Measurements from ENCODE around the gene NHERF1. TPM values are rescaled to one million over a fixed set of nuclear protein-coding genes. Genes with fewer than 3 reads are reported as not detected.
A peak's percentile ranks its signal among the peaks of the same experiment; 100 is the strongest.

NHERF1 gene
- total and polyA plus RNA-seq, 2 of the 13 experiments (the other 11 are each of a cell fraction or from before 2014, with no cell fraction given) = 169 to 269 TPM

DNA sequence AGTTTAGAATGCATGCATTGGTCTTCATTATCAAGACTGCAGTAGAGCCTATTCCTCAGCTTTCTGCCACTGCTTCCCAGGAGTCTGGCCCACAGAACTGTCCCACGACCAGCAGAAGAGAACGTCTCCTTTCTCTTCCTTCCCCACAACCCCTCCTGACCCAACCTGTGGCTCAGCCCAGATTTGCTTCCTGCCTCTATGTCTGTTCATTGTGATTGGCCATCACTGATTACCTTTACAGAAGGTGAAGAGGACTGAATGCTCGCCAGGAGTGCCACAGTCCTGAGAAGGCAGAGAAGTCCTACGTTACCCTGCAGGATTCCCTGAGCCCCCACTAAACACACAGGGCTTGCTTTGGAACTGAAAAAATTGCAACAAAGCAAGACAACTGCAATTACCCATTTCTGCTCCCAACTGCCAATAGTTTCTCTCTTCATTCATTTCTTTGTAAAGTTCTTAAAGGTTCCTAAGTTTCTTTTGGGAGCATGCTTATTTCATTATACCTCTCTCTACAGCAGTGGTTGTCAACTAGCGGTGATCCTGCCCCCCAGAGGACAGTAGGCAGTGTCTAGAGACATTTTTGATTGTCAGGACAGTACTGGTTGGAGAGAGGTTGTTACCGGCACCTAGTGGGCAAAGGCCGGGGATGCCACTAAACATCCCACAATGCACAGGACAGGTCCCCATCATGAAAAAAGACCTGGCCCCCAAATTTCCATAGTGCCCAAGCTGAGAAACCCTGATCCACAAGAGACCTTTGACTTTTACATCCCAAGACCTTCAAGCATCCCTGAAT is 32.2 kb downstream of the NHERF1 start (continued):
- TF ChIP-seq REPIN1 (CRISPR knock-in tag; IDR thresholded peaks at IDR 0.05; ENCODE audit: borderline replicate concordance, low read depth) (no peak), GABPB1 (CRISPR knock-in tag; IDR thresholded peaks at IDR 0.05) (no peak), KAT7 (CRISPR knock-in tag; IDR thresholded peaks at IDR 0.05; ENCODE audit: borderline replicate concordance) (no peak), CEBPG (CRISPR knock-in tag; IDR thresholded peaks at IDR 0.05) (0 out of 2 replicates have a peak, but pooled peaks have one; percentile 6), MIXL1 (CRISPR knock-in tag; IDR thresholded peaks at IDR 0.05) (0 out of 2 replicates have a peak, but pooled peaks have one; percentile 49), ZFP36 (IDR thresholded peaks at IDR 0.05; ENCODE audit: borderline replicate concordance, low read depth, low read length, partially characterized antibody) (no peak), NFRKB (IDR thresholded peaks at IDR 0.05) (no peak), ZBTB21 (CRISPR knock-in tag; IDR thresholded peaks at IDR 0.05) (no peak), ZNF496 (CRISPR knock-in tag; IDR thresholded peaks at IDR 0.05; ENCODE audit: insufficient replicate concordance) (no peak), JARID2 (CRISPR knock-in tag; IDR thresholded peaks at IDR 0.05; ENCODE audit: insufficient replicate concordance) (no peak), ZNF569 (CRISPR knock-in tag; IDR thresholded peaks at IDR 0.05; ENCODE audit: borderline replicate concordance) (no peak), ZNF44 (CRISPR knock-in tag; IDR thresholded peaks at IDR 0.05) (no peak), SRY (CRISPR knock-in tag; IDR thresholded peaks at IDR 0.05) (no peak), ZKSCAN1 (IDR thresholded peaks at IDR 0.05; ENCODE audit: low read length) (0 out of 2 replicates have a peak, but pooled peaks have one; percentile 22), FOSL2 (CRISPR knock-in tag; IDR thresholded peaks at IDR 0.05) (no peak), ZFP36L1 (CRISPR knock-in tag; IDR thresholded peaks at IDR 0.05) (no peak), ZNF326 (CRISPR knock-in tag; IDR thresholded peaks at IDR 0.05; ENCODE audit: borderline replicate concordance) (no peak), ZNF337 (CRISPR knock-in tag; IDR thresholded peaks at IDR 0.05; ENCODE audit: borderline replicate concordance, low read depth) (no peak), NFIB (CRISPR knock-in tag; IDR thresholded peaks at IDR 0.05; ENCODE audit: borderline replicate concordance) (no peak), NR1H2 (CRISPR knock-in tag; IDR thresholded peaks at IDR 0.05; ENCODE audit: borderline replicate concordance, low read depth) (no peak)
- TF ChIP-seq, protein P1, sequence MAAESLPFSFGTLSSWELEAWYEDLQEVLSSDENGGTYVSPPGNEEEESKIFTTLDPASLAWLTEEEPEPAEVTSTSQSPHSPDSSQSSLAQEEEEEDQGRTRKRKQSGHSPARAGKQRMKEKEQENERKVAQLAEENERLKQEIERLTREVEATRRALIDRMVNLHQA (CRISPR knock-in tag; IDR thresholded peaks at IDR 0.05) = no peak
- TF ChIP-seq, protein P2, sequence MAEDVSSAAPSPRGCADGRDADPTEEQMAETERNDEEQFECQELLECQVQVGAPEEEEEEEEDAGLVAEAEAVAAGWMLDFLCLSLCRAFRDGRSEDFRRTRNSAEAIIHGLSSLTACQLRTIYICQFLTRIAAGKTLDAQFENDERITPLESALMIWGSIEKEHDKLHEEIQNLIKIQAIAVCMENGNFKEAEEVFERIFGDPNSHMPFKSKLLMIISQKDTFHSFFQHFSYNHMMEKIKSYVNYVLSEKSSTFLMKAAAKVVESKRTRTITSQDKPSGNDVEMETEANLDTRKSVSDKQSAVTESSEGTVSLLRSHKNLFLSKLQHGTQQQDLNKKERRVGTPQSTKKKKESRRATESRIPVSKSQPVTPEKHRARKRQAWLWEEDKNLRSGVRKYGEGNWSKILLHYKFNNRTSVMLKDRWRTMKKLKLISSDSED (CRISPR knock-in tag; IDR thresholded peaks at IDR 0.05) = no peak
- TF ChIP-seq, protein P3, sequence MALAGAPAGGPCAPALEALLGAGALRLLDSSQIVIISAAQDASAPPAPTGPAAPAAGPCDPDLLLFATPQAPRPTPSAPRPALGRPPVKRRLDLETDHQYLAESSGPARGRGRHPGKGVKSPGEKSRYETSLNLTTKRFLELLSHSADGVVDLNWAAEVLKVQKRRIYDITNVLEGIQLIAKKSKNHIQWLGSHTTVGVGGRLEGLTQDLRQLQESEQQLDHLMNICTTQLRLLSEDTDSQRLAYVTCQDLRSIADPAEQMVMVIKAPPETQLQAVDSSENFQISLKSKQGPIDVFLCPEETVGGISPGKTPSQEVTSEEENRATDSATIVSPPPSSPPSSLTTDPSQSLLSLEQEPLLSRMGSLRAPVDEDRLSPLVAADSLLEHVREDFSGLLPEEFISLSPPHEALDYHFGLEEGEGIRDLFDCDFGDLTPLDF (CRISPR knock-in tag; IDR thresholded peaks at IDR 0.05) = no peak
- TF ChIP-seq, protein P4, sequence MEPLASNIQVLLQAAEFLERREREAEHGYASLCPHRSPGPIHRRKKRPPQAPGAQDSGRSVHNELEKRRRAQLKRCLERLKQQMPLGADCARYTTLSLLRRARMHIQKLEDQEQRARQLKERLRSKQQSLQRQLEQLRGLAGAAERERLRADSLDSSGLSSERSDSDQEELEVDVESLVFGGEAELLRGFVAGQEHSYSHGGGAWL (CRISPR knock-in tag; IDR thresholded peaks at IDR 0.05) = no peak
- TF ChIP-seq, protein P5, sequence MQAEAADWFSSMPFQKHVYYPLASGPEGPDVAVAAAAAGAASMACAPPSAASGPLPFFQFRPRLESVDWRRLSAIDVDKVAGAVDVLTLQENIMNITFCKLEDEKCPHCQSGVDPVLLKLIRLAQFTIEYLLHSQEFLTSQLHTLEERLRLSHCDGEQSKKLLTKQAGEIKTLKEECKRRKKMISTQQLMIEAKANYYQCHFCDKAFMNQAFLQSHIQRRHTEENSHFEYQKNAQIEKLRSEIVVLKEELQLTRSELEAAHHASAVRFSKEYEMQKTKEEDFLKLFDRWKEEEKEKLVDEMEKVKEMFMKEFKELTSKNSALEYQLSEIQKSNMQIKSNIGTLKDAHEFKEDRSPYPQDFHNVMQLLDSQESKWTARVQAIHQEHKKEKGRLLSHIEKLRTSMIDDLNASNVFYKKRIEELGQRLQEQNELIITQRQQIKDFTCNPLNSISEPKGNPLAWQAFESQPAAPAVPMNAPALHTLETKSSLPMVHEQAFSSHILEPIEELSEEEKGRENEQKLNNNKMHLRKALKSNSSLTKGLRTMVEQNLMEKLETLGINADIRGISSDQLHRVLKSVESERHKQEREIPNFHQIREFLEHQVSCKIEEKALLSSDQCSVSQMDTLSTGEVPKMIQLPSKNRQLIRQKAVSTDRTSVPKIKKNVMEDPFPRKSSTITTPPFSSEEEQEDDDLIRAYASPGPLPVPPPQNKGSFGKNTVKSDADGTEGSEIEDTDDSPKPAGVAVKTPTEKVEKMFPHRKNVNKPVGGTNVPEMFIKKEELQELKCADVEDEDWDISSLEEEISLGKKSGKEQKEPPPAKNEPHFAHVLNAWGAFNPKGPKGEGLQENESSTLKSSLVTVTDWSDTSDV (CRISPR knock-in tag; IDR thresholded peaks at IDR 0.05) = no peak
